ENCODE results near the gene ANKMY1. TPM values are rescaled to one million over a fixed set of nuclear protein-coding genes. Genes with fewer than 3 reads are reported as not detected.

The ANKMY1 gene
- polyA plus RNA-seq, 3 donors, result 2.1 to 22.9 (median 2.9) TPM

DNA sequence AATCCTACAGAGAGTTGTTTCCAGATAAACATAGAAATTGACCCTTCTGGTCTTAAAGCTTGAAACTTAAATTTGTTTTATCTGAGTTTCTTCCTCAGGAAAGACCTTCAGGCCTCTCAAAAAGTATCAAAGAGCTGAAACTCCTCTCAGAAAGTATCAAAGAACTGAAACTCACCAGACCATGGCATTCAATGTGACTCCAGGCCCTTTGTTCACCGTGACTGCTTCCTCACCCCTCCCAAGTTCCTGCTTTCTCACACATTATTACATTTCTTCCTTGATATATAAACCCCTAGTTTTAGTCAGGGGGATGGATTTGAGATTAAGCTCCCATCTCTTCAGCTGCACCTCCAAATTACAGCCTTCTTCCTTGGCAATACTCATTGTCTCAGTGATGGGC is 6.0 kb downstream of the ANKMY1 start:
- Histone ChIP-seq H3K4me2 (replicated peaks; ENCODE audit: extremely low read depth, low read length, poor library complexity, severe bottlenecking) (no peak overlapping the region), H3K27ac (ENCODE audit: low read depth in 1 of 2, low read length in 2 of 2) (peak overlapping the region in 1 of 2 donors; percentile 4), H3K9me3 (replicated peaks in 1 of 2; ENCODE audit: control insufficient read depth in 1 of 2, insufficient read depth in 1 of 2, low read length in 2 of 2) (peaks cover 3 to 5% of the 10 kb centered on the region in 2 donors), H4K20me1 (ENCODE audit: insufficient read depth, low read length) (peaks cover 22% of the 10 kb centered on the region), H3K79me2 (ENCODE audit: insufficient read depth, low read length) (peaks cover 34% of the 10 kb centered on the region), H3K27me3 (ENCODE audit: control insufficient read depth in 2 of 2, insufficient read depth in 2 of 2, low read length in 2 of 2) (no peaks in the 10 kb centered on the region), H2AFZ (ENCODE audit: insufficient read depth, low read depth, low read length, poor library complexity, severe bottlenecking) (no peak overlapping the region), H3K36me3 (replicated peaks in 1 of 2; ENCODE audit: control insufficient read depth in 1 of 2, insufficient read depth in 2 of 2, low read length in 2 of 2) (peaks cover 22 to 56% of the 10 kb centered on the region in 2 donors), H3K9ac (ENCODE audit: insufficient read depth, low read length, poor library complexity, severe bottlenecking) (no peak overlapping the region), H3K4me1 (ENCODE audit: control insufficient read depth in 1 of 2, insufficient read depth in 2 of 2, low read length in 2 of 2) (peaks cover under 1 to 5% of the 10 kb centered on the region in 2 donors), H3K4me3 (replicated peaks in 1 of 3; ENCODE audit: low read depth in 2 of 3, low read length in 3 of 3) (no peak overlapping the region)
- peak overlapping the region in 1 of 7 donors; percentile 69 for H3K27ac Mint-ChIP-seq
- WGBS (ENCODE audit: insufficient coverage), result no CpG with 5 or more reads among the region's 1 CpG
- H3K27me3 Mint-ChIP-seq (ENCODE audit: low read depth in 3 of 3), result peaks cover 0 to 2% (median 0%) of the 10 kb centered on the region in 3 donors
- TF ChIP-seq, protein P1, sequence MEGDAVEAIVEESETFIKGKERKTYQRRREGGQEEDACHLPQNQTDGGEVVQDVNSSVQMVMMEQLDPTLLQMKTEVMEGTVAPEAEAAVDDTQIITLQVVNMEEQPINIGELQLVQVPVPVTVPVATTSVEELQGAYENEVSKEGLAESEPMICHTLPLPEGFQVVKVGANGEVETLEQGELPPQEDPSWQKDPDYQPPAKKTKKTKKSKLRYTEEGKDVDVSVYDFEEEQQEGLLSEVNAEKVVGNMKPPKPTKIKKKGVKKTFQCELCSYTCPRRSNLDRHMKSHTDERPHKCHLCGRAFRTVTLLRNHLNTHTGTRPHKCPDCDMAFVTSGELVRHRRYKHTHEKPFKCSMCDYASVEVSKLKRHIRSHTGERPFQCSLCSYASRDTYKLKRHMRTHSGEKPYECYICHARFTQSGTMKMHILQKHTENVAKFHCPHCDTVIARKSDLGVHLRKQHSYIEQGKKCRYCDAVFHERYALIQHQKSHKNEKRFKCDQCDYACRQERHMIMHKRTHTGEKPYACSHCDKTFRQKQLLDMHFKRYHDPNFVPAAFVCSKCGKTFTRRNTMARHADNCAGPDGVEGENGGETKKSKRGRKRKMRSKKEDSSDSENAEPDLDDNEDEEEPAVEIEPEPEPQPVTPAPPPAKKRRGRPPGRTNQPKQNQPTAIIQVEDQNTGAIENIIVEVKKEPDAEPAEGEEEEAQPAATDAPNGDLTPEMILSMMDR (IDR thresholded peaks at IDR 0.05), result no peak
- peaks cover 7% of the 10 kb centered on the region for H3K4me1 Mint-ChIP-seq
- DNase-seq, result no peak
- peaks cover 46 to 71% of the 10 kb centered on the region in 2 donors for H3K36me3 Mint-ChIP-seq
- H3K4me3 Mint-ChIP-seq, result no peak overlapping the region
- intact Hi-C loops (cut with micrococcal nuclease), result no loop called here
- peaks cover 6 to 16% (median 13%) of the 10 kb centered on the region in 7 donors for H3K9me3 Mint-ChIP-seq

DNA sequence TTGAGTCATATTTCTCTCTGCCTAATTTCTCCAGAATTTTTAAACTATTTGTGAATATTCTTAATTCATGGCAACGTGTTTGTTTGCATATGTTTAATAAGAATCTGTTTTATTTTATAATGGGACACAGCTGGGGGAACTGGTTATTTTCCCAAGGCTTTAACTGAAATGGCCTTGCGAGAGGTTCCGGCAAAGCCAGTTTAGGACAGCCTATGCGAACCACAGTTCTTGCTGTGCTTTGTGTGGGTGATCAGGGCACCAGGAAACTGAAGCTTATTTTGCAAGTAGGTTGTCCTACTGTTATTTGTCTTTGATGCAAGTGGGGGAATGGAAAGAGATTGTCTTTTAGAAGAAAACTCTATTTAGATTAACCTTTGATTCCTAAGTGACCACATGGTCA is 6.5 kb downstream of the ANKMY1 start:
- H2AFZ ChIP-seq (ENCODE audit: insufficient read depth, low read depth, low read length, poor library complexity, severe bottlenecking), result no peak overlapping the region
- Mint-ChIP-seq H3K4me1 (peaks cover 2% of the 10 kb centered on the region), H3K9me3 (peaks cover 6 to 18% (median 13%) of the 10 kb centered on the region in 7 donors), H3K36me3 (peaks cover 41 to 66% of the 10 kb centered on the region in 2 donors), H3K27ac (peak overlapping the region in 1 of 7 donors; percentile 34), H3K4me3 (no peak overlapping the region), H3K27me3 (ENCODE audit: low read depth in 3 of 3) (no peaks in the 10 kb centered on the region)
- H3K9ac ChIP-seq (ENCODE audit: insufficient read depth, low read length, poor library complexity, severe bottlenecking), result no peak overlapping the region
- H4K20me1 ChIP-seq (ENCODE audit: insufficient read depth, low read length), result peaks cover 16% of the 10 kb centered on the region
- H3K27ac ChIP-seq (ENCODE audit: low read depth in 1 of 2, low read length in 2 of 2), result no peak overlapping the region
- DNase-seq, result no peak
- no peak overlapping the region for H3K4me3 ChIP-seq (replicated peaks in 1 of 3; ENCODE audit: low read depth in 2 of 3, low read length in 3 of 3)
- H3K9me3 ChIP-seq (replicated peaks in 1 of 2; ENCODE audit: control insufficient read depth in 1 of 2, insufficient read depth in 1 of 2, low read length in 2 of 2), result peaks cover 3 to 5% of the 10 kb centered on the region in 2 donors
- intact Hi-C loops (cut with micrococcal nuclease), result no loop called here
- H3K4me1 ChIP-seq (ENCODE audit: control insufficient read depth in 1 of 2, insufficient read depth in 2 of 2, low read length in 2 of 2), result no peaks in the 10 kb centered on the region
- no peaks in the 10 kb centered on the region for H3K27me3 ChIP-seq (ENCODE audit: control insufficient read depth in 2 of 2, insufficient read depth in 2 of 2, low read length in 2 of 2)
- TF ChIP-seq, protein P1 (IDR thresholded peaks at IDR 0.05), result no peak
- peaks cover 28% of the 10 kb centered on the region for H3K79me2 ChIP-seq (ENCODE audit: insufficient read depth, low read length)
- H3K36me3 ChIP-seq (replicated peaks in 1 of 2; ENCODE audit: control insufficient read depth in 1 of 2, insufficient read depth in 2 of 2, low read length in 2 of 2), result peaks cover 22 to 56% of the 10 kb centered on the region in 2 donors
- 100% methylated on average over 3 of the region's 4 CpGs for whole genome bisulfite sequencing (ENCODE audit: insufficient coverage)
- no peak overlapping the region for H3K4me2 ChIP-seq (replicated peaks; ENCODE audit: extremely low read depth, low read length, poor library complexity, severe bottlenecking)

Measured in CD14-positive monocyte (primary cell).